Gastroesophageal sphincter (tissue), 4 donors: Measurements from ENCODE around the gene CLEC4F. TPM values are rescaled to one million over a fixed set of nuclear protein-coding genes. Genes with fewer than 3 reads are reported as not detected.

ENCODE experiments used
- ATAC-seq: fragments of 150-250 bp; one replicate; pipeline ENCODE4 v1.9.1; 2016; ENCODE audit warnings: mild to moderate bottlenecking, moderate library complexity
- H3K27ac ChIP-seq, 4 donors: fragments of 200-600 bp; sonication (generic) in 3 of 4; 1 replicate in 3 of 4; 2 replicates in 1 of 4; pipeline ENCODE4 v1.5.1; 2016 to 2019
- H3K27me3 ChIP-seq: fragments of 200-600 bp; sonication (generic); one replicate; pipeline ENCODE4 v1.5.1; 2019
- H3K36me3 ChIP-seq, 2 donors: fragments of 200-600 bp; sonication (generic); one replicate each; pipeline ENCODE4 v1.5.1; 2019; ENCODE audit warnings: control low read depth in 1 of 2
- H3K4me1 ChIP-seq, 3 donors: fragments of 200-600 bp; sonication (generic); 1 replicate in 2 of 3; 2 replicates in 1 of 3; pipeline ENCODE4 v1.5.1; 2016 to 2019; ENCODE audit warnings: control low read depth in 2 of 3
- H3K4me3 ChIP-seq, 2 donors: fragments of 200-600 bp; sonication (generic); one replicate each; pipeline ENCODE4 v1.5.1; 2019; ENCODE audit warnings: mild to moderate bottlenecking in 1 of 2, moderate library complexity in 1 of 2
- H3K9me3 ChIP-seq, 3 donors: fragments of 200-600 bp; sonication (generic); one replicate each; pipeline ENCODE4 v1.5.1; 2017 to 2019; ENCODE audit warnings: control low read depth in 2 of 3
- CTCF ChIP-seq, 4 experiments: fragments of 200-600 bp in 2 of 4; fragments of 450-650 bp in 2 of 4; sonication (generic) in 1 of 4; IDR thresholded peaks; one replicate each; pipeline ENCODE4 v1.5.1; 2017 to 2019; ENCODE audit warnings: antibody characterized with exemption in 4 of 4, mild to moderate bottlenecking in 2 of 4, moderate library complexity in 2 of 4
- EP300 ChIP-seq: sonication (generic); formaldehyde crosslinking; IDR thresholded peaks from one replicate; pipeline ENCODE4 v1.6.1; 2017; ENCODE audit warnings: antibody characterized with exemption, mild to moderate bottlenecking
- POLR2A ChIP-seq, 2 donors: fragments of 450-650 bp; IDR thresholded peaks; one replicate each; pipeline ENCODE4 v1.6.1; 2017; ENCODE audit warnings: antibody characterized with exemption in 2 of 2, mild to moderate bottlenecking in 2 of 2, moderate library complexity in 1 of 2
- POLR2AphosphoS5 ChIP-seq: sonication (generic); formaldehyde crosslinking; IDR thresholded peaks from one replicate; pipeline ENCODE4 v1.6.1; 2017; ENCODE audit warnings: antibody characterized with exemption
- WGBS, 2 donors: methylation state at CpG; one replicate each; pipeline ENCODE4 v1.1.5; 2018; ENCODE audit warnings: low coverage in 1 of 2; 5-methylcytosine and 5-hydroxymethylcytosine counted together
- total RNA-seq, 4 donors: library from RNA; depleted of rRNA; stranded (reverse); fragments of >200 nt; gene quantifications; one replicate each; pipeline ENCODE4 v1.1.0, GENCODE V29; 2016

Gene CLEC4F
- total RNA-seq, 4 donors from 2014 or later: 1.1 TPM; not detected in 2

GRCh38 chr2:70779491-70779890 is 40.9 kb downstream of the CLEC4F start:
- no peak overlapping the region for H3K27ac ChIP-seq
- no peaks in the 10 kb centered on the region for H3K9me3 ChIP-seq
- H3K4me1 ChIP-seq: no peaks in the 10 kb centered on the region
- 56 to 71% methylated on average over 1 to 3 of the region's 3 CpGs for WGBS, 2 donors
- peaks cover 54% of the 10 kb centered on the region for H3K27me3 ChIP-seq
- H3K36me3 ChIP-seq: no peaks in the 10 kb centered on the region
- no peak for ATAC-seq
- H3K4me3 ChIP-seq: no peak overlapping the region
- no peak for TF ChIP-seq POLR2A (IDR thresholded peaks at IDR 0.05)
- TF ChIP-seq EP300: no peak
- no peak for TF ChIP-seq CTCF (IDR thresholded peaks at IDR 0.05)
- no peak for TF ChIP-seq POLR2AphosphoS5

GRCh38 chr2:70778676-70779075 is 41.7 kb downstream of the CLEC4F start:
- H3K4me3 ChIP-seq: no peak overlapping the region

GRCh38 chr2:70777450-70777849 is 42.9 kb downstream of the CLEC4F start:
- Histone ChIP-seq H3K36me3 (no peaks in the 10 kb centered on the region), H3K9me3 (no peaks in the 10 kb centered on the region), H3K27ac (no peak overlapping the region), H3K4me1 (no peaks in the 10 kb centered on the region), H3K27me3 (peaks cover 60% of the 10 kb centered on the region), H3K4me3 (no peak overlapping the region)
- TF ChIP-seq POLR2AphosphoS5 (no peak), CTCF (IDR thresholded peaks at IDR 0.05) (no peak), EP300 (no peak), POLR2A (IDR thresholded peaks at IDR 0.05) (no peak)
- 69 to 89% methylated on average over 2 of the region's 2 CpGs for WGBS, 2 donors
- no peak for ATAC-seq

More at GRCh38 chr2:70778676-70779075, 41.7 kb downstream of the CLEC4F start:
- H3K4me1 ChIP-seq: no peaks in the 10 kb centered on the region
- H3K9me3 ChIP-seq: no peaks in the 10 kb centered on the region
- peaks cover 54% of the 10 kb centered on the region for H3K27me3 ChIP-seq
- WGBS, 2 donors: 17 to 20% methylated on average over 1 of the region's 1 CpG
- no peak for ATAC-seq
- H3K36me3 ChIP-seq: no peaks in the 10 kb centered on the region
- no peak overlapping the region for H3K27ac ChIP-seq
- no peak for TF ChIP-seq POLR2A (IDR thresholded peaks at IDR 0.05)
- no peak for TF ChIP-seq CTCF (IDR thresholded peaks at IDR 0.05)
- TF ChIP-seq EP300: no peak
- no peak for TF ChIP-seq POLR2AphosphoS5

- Histone ChIP-seq H3K4me1 (no peaks in the 10 kb centered on the region), H3K36me3 (no peaks in the 10 kb centered on the region), H3K27me3 (peaks cover 70% of the 10 kb centered on the region), H3K4me3 (no peak overlapping the region), H3K9me3 (no peaks in the 10 kb centered on the region), H3K27ac (no peak overlapping the region)
- WGBS, 2 donors: 79 to 97% methylated on average over 3 of the region's 3 CpGs
- ATAC-seq: no peak
- TF ChIP-seq EP300 (no peak), POLR2AphosphoS5 (no peak), CTCF (IDR thresholded peaks at IDR 0.05) (no peak), POLR2A (IDR thresholded peaks at IDR 0.05) (no peak)
Observed at GRCh38 chr2:70776266-70776665, 44.1 kb downstream of the CLEC4F start.

- H3K27ac ChIP-seq: no peak overlapping the region
- H3K27me3 ChIP-seq: peaks cover 69% of the 10 kb centered on the region
- H3K36me3 ChIP-seq: no peaks in the 10 kb centered on the region
- 44 to 46% methylated on average over 2 of the region's 2 CpGs for WGBS, 2 donors
- H3K4me3 ChIP-seq: no peak overlapping the region
- no peaks in the 10 kb centered on the region for H3K9me3 ChIP-seq
- ATAC-seq: no peak
- TF ChIP-seq CTCF (IDR thresholded peaks at IDR 0.05) (no peak), EP300 (no peak), POLR2AphosphoS5 (no peak)
- no peaks in the 10 kb centered on the region for H3K4me1 ChIP-seq
Observed at GRCh38 chr2:70775141-70775540, 45.3 kb downstream of the CLEC4F start.
